ENCODE results near the gene TMC7.

DNA sequence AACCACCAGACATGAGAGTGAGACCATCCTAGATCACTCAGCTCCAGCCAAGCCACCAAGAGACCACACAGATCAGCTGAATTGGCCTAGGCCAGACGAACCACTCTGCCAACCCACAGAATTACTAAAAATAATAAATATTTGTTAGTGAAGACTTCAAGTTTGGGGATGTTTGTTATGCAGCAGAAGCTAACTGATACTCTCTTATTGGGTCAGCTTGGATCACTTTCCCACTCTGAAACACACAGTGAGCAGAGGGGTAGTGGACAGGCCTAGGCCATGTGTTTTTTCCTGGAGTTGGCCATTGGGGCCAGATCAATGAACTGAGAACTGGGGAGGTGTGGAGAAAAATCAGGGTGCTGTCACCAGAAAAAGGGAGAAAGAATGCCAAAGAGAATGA is 114.4 kb downstream of the TMC7 start:
- TF ChIP-seq MEF2A (IDR thresholded peaks at IDR 0.05; ENCODE audit: borderline replicate concordance, low read depth) (no peak), CHD2 (IDR thresholded peaks at IDR 0.05; ENCODE audit: low read length, partially characterized antibody) (no peak), RFX5 (IDR thresholded peaks at IDR 0.05; ENCODE audit: low read length) (no peak), SMC3 (IDR thresholded peaks at IDR 0.05; ENCODE audit: low read depth, low read length) (no peak), EZH2phosphoT487 (IDR thresholded peaks at IDR 0.05; ENCODE audit: borderline replicate concordance, low read depth) (no peak), TAF1 (IDR thresholded peaks at IDR 0.05; ENCODE audit: borderline replicate concordance, low read depth, low read length) (no peak), RAD21 (IDR thresholded peaks at IDR 0.05; ENCODE audit: low read length) (no peak), POLR2AphosphoS5 (IDR thresholded peaks at IDR 0.05; ENCODE audit: low read depth, low read length) (no peak)
- TF ChIP-seq, protein P1, sequence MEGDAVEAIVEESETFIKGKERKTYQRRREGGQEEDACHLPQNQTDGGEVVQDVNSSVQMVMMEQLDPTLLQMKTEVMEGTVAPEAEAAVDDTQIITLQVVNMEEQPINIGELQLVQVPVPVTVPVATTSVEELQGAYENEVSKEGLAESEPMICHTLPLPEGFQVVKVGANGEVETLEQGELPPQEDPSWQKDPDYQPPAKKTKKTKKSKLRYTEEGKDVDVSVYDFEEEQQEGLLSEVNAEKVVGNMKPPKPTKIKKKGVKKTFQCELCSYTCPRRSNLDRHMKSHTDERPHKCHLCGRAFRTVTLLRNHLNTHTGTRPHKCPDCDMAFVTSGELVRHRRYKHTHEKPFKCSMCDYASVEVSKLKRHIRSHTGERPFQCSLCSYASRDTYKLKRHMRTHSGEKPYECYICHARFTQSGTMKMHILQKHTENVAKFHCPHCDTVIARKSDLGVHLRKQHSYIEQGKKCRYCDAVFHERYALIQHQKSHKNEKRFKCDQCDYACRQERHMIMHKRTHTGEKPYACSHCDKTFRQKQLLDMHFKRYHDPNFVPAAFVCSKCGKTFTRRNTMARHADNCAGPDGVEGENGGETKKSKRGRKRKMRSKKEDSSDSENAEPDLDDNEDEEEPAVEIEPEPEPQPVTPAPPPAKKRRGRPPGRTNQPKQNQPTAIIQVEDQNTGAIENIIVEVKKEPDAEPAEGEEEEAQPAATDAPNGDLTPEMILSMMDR (IDR thresholded peaks at IDR 0.05), result no peak

All from SK-N-SH (cell line).